ENCODE measurements around the gene ABHD16A.

DNA sequence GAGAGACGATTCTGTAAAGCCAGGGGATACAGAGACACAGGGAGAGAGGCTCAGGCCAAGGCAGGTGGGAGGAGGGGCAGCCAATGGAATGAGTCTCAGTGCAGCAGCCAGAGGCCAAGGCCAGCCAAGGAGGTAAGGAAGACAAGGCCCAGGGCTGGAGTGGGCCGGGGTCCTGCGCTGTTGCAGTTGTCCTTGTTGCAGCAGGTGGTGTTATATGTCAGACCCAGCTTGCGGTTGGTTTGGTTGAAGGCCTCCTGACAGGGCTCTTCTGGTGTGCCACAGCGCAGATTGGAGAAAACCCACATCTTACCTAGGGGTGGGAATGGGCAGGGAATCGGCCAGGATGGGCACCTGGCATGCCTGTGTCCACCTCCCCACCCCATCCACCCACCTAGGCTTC, 15.9 kb upstream of the ABHD16A start:
- no peak for TF ChIP-seq POLR2A (IDR thresholded peaks at IDR 0.05)
- TF ChIP-seq, protein P1, sequence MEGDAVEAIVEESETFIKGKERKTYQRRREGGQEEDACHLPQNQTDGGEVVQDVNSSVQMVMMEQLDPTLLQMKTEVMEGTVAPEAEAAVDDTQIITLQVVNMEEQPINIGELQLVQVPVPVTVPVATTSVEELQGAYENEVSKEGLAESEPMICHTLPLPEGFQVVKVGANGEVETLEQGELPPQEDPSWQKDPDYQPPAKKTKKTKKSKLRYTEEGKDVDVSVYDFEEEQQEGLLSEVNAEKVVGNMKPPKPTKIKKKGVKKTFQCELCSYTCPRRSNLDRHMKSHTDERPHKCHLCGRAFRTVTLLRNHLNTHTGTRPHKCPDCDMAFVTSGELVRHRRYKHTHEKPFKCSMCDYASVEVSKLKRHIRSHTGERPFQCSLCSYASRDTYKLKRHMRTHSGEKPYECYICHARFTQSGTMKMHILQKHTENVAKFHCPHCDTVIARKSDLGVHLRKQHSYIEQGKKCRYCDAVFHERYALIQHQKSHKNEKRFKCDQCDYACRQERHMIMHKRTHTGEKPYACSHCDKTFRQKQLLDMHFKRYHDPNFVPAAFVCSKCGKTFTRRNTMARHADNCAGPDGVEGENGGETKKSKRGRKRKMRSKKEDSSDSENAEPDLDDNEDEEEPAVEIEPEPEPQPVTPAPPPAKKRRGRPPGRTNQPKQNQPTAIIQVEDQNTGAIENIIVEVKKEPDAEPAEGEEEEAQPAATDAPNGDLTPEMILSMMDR (IDR thresholded peaks at IDR 0.05) = no peak
- no peak for TF ChIP-seq EP300 (IDR thresholded peaks at IDR 0.05)

Measured in tibial nerve (tissue), 4 donors.